ENCODE data around the gene CAPNS1.

DNA sequence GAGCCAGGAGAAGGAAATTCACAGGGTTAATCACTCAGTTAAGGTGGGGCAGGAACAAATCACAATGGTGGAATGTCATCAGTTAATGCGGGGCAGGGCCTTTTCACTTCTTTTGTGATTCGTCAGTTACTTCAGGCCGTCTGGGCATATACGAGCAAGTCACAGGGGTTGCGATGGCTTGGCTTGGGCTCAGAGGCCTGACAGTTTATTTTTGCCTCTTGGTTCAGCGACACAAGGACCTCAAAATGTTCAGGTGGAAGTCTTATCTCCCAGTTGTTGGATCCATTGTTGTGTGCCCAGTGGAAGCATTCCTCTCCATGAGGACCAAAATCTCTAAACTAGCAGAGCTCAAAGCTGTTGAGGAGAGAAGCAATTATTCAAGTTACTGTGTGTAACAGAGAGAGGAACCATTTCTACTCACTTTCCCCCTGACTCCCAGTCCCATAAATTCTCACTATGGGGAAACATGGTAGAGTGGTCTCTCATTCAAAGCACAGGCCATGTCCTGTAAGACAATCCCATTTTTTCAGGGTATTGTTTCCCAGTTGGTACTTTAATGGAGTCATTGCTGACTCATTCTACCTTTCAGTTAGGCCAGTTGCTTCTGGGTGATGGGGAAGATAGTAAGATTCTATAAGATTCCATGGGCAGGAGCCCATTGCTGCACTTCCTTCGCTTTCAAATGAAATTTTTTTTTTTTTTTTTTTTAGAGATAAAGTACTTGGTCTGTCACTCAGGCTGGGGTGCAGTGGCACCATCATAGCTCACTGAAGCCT, 21.1 kb downstream of the CAPNS1 start:
- TF ChIP-seq, protein P1, sequence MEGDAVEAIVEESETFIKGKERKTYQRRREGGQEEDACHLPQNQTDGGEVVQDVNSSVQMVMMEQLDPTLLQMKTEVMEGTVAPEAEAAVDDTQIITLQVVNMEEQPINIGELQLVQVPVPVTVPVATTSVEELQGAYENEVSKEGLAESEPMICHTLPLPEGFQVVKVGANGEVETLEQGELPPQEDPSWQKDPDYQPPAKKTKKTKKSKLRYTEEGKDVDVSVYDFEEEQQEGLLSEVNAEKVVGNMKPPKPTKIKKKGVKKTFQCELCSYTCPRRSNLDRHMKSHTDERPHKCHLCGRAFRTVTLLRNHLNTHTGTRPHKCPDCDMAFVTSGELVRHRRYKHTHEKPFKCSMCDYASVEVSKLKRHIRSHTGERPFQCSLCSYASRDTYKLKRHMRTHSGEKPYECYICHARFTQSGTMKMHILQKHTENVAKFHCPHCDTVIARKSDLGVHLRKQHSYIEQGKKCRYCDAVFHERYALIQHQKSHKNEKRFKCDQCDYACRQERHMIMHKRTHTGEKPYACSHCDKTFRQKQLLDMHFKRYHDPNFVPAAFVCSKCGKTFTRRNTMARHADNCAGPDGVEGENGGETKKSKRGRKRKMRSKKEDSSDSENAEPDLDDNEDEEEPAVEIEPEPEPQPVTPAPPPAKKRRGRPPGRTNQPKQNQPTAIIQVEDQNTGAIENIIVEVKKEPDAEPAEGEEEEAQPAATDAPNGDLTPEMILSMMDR (conservative IDR thresholded peaks at IDR 0.05; ENCODE audit: low read depth, low read length), result no peak
- TF ChIP-seq POLR2A (IDR thresholded peaks at IDR 0.05; ENCODE audit: low read depth, low read length), result no peak
- TF ChIP-seq CEBPB (IDR thresholded peaks at IDR 0.05; ENCODE audit: low read depth, low read length), result no peak
- TF ChIP-seq, protein P2, sequence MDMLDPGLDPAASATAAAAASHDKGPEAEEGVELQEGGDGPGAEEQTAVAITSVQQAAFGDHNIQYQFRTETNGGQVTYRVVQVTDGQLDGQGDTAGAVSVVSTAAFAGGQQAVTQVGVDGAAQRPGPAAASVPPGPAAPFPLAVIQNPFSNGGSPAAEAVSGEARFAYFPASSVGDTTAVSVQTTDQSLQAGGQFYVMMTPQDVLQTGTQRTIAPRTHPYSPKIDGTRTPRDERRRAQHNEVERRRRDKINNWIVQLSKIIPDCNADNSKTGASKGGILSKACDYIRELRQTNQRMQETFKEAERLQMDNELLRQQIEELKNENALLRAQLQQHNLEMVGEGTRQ (IDR thresholded peaks at IDR 0.05; ENCODE audit: low read depth, low read length), result no peak
- no peak for TF ChIP-seq NFE2L2 (IDR thresholded peaks at IDR 0.05; ENCODE audit: low read depth, low read length)
- no peak for TF ChIP-seq RAD21 (IDR thresholded peaks at IDR 0.05; ENCODE audit: low read length)
